ENCODE data around the gene PAFAH1B1.
A peak's percentile ranks its signal among the peaks of the same experiment; 100 is the strongest.

PAFAH1B1 gene

GRCh38 chr17:2703181-2703580 is 109.7 kb downstream of the PAFAH1B1 start:
- DNase-seq (ENCODE audit: low read depth, low spot score): no peak

GRCh38 chr17:2703606-2704005 is 110.2 kb downstream of the PAFAH1B1 start:
- no peak for DNase-seq (ENCODE audit: low read depth, low spot score)

- no peak for DNase-seq (ENCODE audit: low read depth, low spot score)
Observed at GRCh38 chr17:2704031-2704889, 110.8 kb downstream of the PAFAH1B1 start.

- no peak for DNase-seq (ENCODE audit: low read depth, low spot score)
Observed at GRCh38 chr17:2704890-2705248, 111.4 kb downstream of the PAFAH1B1 start.

GRCh38 chr17:2705263-2705662 is 111.8 kb downstream of the PAFAH1B1 start:
- DNase-seq (ENCODE audit: low read depth, low spot score): no peak

DNA sequence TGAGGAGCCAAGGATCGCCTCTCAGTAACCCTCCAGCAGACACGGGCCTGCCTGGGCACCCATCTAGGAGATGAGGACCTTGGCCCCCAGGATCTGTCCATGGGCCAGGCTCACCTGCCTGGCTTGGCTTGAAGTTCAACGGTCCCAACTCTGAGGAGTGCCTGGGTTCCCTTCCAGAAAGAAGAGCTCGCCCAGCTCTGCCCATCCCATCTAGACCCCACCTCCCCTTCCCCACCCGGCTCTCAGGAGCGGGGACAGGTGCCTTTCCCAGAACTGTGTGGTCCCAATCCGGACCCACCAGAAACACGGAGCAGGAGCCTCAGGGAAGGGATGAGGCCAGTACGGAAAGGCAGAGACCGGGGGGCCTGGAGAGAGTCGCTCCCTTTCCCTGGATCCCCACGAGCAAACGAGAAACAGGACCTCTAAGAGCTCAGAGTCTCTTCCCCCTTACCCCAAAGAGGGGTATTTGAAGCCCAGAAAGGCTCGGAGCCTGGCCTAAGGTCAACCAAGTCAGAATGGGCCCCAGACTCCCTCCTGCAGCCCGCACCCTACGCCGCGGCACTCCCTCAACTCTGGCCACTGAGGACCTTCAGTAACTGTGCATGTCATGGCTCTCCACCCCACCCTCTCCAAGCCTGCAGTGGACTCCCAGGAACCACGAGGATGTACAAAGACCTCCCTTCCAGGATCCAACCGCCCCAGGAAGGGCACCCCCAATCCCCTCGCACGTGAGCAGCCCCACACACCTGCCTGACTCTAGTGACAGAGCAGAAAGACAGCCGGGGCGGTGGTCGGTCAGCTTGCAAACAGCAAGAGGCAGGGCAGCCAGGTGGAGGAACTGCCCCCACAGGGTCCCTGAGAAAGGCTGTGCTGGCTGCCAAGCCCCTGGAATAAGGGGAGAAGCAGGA is 112.7 kb downstream of the PAFAH1B1 start:
- no peak for DNase-seq (ENCODE audit: low read depth, low spot score)

GRCh38 chr17:2706911-2707510 is 113.6 kb downstream of the PAFAH1B1 start:
- no peak for DNase-seq (ENCODE audit: low read depth, low spot score)

- no peak for DNase-seq (ENCODE audit: low read depth, low spot score)
Observed at GRCh38 chr17:2707721-2708584, 114.5 kb downstream of the PAFAH1B1 start.

- DNase-seq (ENCODE audit: low read depth, low spot score): no peak
Observed at GRCh38 chr17:2708585-2709182, 115.2 kb downstream of the PAFAH1B1 start.

GRCh38 chr17:2709183-2709661 is 115.8 kb downstream of the PAFAH1B1 start:
- no peak for DNase-seq (ENCODE audit: low read depth, low spot score)

DNA sequence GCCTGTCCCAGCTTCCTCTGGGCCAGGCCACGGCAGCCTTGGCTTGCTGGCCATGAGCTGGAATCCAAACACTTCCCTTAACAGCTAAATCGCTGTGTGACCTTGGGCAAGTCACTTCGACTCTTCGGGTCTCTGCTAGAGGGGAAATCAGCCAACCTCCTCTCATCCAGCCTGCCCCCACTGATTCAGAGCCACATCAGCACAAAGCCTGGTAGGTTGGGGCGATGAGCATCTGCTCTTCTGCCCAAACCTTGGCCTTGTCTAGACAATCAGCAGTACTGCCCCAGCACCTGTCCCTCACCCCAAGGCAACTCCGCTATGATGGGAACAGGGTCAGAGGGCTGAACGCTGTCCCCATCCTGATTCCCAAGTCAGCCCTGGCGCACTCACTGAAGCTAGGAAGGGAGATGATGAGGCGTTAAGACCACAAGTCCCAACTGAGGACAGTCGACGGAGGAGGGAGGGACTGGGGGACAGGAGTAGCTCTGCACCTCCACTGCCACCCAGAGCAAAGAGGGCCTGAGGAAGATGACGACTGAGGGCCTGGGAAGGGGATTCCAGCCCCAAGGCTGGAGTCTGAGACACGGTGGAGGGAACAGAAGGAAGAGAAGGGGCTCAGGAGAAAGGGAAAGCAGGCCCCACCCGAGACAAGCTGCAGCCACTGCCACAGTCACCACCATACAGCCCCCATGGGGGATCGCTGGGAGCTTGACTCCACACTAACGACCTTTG is 116.8 kb downstream of the PAFAH1B1 start:
- no peak for DNase-seq (ENCODE audit: low read depth, low spot score)

DNA sequence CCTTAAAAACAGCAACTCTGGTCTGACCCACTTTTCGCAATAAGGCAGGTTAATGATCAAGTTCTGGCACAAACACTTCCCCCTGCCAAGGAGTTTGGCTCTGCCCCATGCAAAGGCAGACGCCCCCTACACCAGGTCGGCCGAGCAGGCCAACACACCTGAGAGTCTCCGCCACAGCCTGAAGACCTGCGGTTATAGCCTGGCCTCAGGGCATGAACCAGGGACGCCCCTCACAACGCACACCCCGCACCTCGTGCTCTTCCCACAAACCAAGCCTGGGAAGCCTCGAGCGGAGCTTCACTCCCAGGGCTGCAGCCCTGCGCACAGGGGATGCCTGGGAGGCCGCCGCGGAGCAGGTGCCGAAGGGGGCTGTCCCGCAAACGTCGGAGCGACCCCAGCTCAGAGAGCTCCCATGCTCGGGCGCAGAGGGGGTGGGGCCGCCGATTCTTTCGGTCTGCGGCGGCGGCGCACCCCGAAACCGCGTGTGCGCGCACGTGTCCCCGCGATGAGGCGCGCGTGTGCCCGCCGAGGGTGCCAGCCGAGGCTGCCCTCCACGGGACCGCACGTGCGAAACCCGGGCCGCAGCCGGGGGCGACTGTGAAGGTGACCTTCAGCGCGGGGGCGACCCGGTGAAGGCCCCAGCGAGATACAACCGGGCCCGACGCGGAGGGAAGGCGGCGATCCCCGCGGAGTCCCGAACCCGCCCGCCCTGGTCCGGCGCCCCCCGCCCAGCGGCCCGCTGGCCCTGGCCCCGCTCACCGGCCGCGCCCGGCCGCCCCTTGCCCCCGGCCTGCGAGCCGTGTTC is 117.6 kb downstream of the PAFAH1B1 start:
- DNase-seq (ENCODE audit: low read depth, low spot score): no peak

- DNase-seq (ENCODE audit: low read depth, low spot score): peak; percentile 94
Observed at GRCh38 chr17:2711608-2712299, 118.3 kb downstream of the PAFAH1B1 start, which contains the start of gene CLUH. Gene CLUH, minus strand, starts transcription at chr17:2711764. Its CDS starts 103 bp downstream, at chr17:2711661.

DNA sequence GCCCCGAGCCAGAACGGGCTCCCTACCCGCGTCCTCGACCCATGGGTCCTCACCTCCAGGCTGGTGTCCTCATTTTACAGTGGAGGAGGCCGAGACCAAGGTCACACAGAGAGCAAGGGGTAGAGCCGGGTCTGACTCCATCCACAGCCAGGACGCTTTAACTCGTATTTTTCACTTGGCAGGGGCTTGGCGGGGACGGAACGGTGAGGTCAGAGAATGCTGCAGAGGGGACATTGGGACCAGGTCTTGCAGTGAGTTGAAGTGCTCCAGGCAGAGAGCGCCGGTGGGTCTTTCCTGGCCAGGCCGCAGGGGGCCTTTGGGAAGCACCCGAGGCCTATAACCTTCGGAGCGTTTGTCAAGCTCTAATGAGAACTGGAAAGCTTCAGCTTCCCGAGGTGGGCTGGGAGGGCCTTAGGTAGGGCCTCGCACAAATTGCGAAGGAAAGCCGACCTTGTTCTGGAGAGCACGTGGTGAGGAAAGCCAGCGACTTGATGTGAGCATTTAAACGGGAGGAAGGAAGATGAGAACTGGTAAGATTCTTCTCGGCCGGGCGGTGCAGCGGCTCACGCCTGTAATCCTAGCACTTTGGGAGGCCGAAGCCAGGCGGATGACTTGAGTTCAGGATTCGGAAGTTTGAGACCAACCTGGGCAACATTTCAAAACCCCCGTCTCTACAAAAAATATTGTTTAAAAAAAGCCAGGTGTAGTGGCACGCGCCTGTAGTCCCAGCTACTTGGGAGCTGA is 119.0 kb downstream of the PAFAH1B1 start:
- DNase-seq (ENCODE audit: low read depth, low spot score): no peak

GRCh38 chr17:2713881-2714280 is 120.4 kb downstream of the PAFAH1B1 start:
- no peak for DNase-seq (ENCODE audit: low read depth, low spot score)

- no peak for DNase-seq (ENCODE audit: low read depth, low spot score)
Observed at GRCh38 chr17:2716649-2717048, 123.2 kb downstream of the PAFAH1B1 start.

DNA sequence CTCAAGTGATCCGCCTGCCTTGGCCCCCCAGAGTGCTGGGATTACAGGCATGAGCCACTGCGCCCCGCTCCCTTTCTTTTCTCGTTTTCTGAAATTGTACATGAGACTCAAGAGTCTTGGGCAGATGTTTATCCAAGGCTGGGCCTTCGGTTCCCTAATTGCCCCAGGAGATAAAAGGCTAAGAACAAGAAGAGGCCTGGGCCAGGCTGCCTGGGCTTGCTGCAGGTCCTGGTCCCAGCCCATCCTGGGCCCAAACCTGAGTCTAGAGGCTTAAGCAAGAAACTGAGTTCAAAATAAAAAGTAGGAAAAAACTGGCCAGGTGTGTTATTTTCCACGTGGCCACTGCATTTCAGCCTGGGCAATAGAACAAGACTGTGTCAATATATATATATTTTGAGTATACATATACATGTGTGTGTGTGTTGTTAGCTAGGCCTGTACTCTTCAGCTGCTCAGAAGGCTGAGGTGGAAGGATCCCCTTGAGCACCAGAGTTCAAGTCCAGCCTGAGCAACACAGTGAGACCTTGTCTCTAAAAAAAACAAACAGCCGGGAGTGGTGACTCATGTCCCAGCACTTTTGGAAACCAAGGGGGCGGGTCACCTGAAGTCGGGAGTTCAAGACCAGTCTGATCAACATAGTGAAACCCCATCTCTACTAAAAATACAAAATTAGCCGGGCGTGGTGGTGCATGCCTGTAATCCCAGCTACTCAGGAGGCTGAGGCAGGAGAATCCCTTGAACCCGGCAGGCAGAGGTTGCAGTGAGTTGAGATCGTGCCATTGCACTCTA is 124.9 kb downstream of the PAFAH1B1 start:
- DNase-seq (ENCODE audit: low read depth, low spot score): no peak
